Activated CD4-positive, CD25-positive, alpha-beta regulatory T cell (primary cell): Measurements from ENCODE around the gene IPO11.
"Not testable (repeated sequence)": the region's sequence is repeated elsewhere in the genome, so short reads cannot be mapped to it uniquely, and the experiment has no call there.

Experiments
- DNase-seq, 4 experiments: peaks; one replicate each; lab custom pipeline; 2025; lab: John Stamatoyannopoulos, UW

IPO11 gene

DNA sequence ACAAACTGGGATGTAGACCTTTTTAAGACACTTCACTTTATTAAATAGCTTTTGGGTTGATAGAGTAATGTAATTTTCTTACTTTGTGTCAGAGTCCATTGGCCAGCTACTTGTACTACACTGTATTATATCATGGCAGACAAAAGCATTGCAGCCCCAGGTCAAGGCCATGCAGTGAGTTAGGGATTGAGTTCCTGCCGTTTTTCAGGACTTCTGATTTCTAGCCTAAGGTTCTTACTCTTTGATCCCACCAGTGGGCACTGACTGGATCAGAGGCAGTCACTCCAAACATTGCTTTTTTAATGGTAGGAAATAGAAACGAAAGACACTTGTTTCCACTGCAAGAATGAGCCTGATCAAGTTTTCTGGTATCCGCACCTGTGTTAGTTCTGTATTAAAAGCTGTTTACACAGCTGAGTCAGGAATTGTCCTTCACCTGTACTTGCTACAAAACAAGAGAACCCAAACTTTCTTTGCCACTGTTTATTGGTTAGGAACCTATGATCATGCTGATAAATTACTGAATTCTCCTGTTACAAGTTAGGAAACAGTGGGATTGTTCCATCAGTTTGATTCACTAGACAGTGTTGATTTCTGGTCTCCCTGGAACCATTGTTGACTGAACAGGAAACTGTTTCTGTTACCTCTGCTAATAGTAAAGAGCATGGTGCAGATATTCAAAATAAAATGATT lies 188.1 kb downstream of the IPO11 start:
- no peak for DNase-seq

DNA sequence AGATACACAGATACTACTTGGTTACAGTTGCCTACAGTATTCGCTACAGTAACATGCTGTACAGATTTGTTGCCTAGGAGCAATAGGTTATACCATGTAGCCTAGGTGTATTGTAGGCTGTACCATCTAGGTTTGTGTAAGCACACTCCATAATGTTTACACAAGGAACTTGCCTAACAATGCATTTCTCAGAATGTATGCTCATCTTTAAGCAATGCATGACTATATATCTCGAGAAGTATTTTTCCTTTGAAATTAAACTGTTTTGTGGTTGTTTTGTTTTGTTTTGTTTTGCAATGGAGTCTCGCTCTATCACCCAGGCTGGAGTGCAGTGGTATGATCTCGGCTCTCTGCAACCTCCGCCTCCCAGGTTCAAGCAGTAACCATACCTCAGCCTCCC lies 191.4 kb downstream of the IPO11 start:
- no peak for DNase-seq

DNA sequence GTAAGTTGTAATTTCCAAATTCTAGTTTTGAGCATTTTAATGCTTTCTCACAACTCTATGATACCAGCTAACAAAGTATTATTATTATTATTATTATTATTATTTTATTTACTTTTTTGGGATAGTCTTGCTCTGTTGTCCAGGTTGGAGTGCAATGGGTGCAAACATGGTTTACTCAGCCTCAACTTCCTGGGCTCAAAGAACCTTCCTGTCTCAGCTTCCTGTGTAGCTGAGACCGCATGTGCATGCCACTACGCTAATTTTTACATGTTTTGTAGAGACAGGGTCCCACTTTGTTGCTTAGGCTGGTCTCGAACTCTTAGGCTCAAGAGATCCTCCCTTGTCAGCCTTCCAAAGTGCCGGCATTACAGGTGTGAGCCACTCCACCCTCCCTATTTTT lies 193.1 kb downstream of the IPO11 start:
- no peak for DNase-seq

DNA sequence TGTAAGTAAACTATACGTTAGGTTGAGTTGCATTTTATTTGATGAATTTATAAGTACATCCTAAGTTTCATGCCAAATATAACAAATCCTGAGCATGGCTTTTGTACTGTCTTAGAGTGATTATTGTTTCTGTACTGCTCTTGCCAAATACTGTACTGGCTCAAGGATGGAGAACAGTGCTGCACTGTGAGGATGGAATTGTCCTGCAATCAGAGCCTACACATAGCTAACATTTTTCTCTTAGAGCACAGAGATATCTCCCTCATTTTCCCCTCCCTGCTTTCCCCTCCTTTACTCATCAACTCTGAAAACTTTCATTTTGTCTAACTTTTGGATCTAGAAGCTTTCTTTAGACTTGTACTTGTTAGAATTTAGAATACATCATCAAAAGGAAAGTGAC lies 194.3 kb downstream of the IPO11 start:
- no peak for DNase-seq

DNA sequence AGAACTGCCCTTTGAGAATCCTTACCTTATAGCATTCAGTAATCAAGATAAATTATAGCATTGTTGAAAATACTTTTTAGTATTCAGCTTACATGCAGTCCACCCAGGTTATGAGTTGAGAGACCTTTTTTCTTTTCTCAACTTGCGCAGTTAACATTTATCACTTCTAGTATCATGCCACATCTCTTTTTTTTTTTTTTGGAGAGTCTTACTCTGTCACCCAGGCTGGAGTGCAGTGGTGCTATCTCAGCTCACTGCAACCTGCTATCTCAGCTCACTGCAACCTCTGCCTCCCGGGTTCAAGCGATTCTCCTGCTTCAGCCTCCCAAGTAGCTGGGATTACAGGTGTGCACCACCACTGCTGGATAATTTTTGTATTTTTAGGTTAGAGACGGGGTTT lies 195.1 kb downstream of the IPO11 start:
- no peak for DNase-seq

DNA sequence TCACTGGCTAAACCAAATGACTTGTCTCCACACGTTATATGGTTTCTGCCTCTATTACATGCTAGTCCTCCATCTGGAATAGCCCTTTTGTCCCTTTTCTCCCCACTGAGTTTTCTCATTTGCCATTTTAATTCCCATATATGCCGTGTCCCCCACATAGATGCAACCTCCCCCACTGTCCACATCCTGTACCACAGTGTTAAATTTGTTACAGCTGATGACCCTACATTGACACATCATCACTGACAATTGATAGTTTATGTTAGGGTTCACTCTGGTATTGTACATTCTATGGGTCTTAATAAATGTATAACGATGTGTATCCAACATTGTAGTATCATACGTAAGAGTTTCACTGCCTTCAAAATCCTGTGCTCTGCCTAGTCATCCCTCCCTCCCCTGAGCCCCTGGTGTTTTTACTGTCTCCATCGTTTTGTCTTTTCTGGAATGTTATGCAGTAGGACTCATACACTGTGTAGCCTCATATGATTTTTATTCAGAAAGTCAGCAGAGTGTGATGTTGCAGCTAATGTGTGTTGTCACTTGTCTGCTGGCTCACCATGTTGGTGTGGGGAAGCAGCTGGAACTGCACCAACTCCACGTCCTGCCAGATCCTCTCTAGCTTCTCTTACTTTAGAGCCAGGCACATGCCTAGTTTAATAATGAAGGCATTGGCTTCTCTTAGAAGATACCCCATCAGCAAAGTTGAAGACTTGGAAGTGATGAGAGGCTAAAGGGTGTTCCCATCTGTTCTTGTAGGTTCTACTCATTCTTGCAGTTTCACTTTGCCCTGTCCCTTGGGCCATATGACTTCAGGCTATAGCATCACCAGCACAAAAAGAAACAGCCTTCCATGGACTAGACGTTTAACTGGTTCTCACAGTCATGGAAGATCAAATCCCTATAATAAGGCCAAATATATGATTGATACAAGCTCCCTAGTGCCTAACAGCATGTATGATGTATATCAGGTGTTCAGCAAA lies 196.3 kb downstream of the IPO11 start:
- DNase-seq = no peak

DNA sequence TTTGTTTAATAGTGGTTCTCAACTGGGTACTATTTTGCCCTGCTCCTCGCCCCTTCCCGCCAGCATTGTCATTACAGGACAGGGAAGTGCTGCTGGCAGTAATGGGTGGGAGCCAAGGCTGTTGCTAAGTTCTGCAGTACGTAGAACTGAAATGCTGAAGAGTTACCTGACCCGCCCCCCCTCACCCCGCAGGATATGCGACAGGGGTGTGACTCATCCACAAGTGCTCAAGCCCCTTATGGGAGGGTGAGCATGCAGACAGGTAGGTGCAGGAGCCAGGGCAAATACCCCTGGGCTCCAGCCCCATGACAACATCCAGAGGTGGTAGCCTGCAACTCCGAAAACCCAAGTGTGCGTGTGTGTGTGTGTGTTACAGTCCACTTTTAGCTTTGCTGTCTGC lies 201.8 kb downstream of the IPO11 start:
- DNase-seq = no peak

DNA sequence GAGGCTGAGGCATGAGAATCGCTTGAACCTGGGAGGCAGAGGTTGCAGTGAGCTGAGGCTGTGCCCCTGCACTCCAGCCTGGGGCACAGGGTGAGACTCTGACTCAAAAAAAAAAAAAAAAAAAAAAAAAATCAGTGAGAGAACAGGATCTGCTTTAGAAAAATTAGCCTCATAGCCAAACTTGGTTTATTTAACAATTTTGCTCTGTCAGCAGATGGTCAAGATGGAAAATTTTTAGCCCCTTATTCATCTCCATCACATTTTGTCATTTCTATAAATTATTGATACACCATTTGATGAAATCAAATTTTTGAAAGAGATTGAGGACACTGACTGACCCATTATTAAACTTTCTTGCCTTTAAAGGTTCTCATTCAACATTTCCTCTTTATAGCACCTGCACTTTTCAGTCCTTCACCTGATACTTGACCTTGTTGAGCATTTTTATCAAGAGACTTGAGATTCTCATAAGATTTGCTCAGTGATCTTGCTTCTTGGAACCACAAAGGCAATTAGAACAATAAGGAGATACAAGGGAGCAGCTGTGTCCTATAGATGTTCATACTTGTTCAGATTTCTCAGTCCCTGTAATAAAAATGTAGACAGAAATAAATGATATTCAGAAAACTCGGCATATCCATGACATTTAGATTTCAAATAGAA lies 204.2 kb downstream of the IPO11 start:
- DNase-seq = no peak

DNA sequence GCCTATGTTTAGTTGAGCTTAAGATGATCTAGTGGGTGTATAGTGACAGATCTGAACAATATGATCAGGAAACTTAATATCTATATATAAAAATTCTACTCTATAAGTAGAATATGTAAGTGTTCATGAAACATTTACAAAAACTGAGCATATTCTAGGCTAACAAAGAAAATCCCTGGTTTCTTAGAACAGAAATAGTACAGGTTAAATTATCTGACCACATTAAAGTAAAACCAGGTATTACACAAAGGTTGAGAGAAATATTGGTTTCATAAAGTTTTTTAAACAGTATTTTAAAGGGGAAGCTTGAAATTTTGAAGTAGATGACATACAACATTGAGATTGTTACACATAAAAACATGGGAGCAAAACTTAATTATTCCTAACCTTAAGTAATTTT lies 205.4 kb downstream of the IPO11 start:
- no peak for DNase-seq

DNA sequence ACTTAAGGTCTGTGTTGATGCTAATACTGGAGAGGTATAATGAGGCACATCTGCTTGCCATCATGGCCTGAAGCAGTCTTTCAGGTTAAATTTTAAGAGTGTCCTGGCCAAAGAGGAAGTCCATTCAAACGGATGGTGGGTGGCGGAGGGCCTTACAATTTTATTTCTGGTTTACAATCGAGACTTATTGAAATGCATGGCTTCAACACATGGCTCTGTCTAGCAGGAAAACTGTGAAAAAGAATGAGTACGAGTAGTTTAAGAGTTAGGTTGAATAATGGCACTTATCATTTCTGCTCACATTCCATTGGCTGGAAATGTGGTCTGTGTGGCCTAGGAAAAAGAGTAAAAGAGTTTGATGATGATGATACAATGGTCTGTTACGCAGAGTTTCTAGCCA lies 208.2 kb downstream of the IPO11 start:
- no peak for DNase-seq

DNA sequence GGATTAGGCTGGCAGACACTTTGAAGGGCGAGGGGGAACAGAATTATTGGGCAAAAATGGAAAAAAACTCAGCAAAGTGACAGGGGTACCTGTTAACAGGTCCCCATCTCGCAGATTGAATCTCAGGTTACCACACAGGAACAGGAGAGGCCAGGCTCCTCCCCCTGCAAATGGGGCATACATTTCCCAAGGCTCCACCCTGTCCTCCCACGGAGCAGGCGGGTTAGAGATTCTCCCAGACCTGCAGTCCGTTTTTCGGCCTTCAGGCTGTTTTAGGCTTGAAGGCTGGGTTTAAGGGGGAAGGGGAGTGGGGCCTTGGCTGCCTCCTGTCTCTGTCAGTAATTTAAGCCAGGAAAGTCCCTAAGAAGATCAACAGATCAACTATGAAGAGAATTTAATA lies 208.7 kb downstream of the IPO11 start:
- no peak for DNase-seq

DNA sequence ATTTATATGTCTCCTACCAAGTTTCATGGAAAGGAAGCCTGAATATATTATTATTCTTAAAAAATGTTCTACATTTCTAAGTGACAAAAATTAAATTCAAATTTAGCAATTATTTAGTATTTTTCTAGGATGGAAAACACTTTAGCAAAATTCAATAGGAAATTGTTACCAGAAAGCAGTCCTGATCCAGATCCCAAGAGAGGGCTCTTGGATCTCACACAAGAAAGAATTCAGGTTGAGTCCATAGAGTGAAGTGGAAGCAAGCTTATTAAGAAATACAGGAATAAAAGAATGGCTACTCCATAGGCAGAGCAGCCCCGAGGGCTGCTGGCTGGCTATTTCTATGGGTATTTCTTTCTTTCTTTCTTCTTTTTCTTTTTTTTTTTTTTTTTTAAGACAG lies 210.7 kb downstream of the IPO11 start:
- DNase-seq = no peak

DNA sequence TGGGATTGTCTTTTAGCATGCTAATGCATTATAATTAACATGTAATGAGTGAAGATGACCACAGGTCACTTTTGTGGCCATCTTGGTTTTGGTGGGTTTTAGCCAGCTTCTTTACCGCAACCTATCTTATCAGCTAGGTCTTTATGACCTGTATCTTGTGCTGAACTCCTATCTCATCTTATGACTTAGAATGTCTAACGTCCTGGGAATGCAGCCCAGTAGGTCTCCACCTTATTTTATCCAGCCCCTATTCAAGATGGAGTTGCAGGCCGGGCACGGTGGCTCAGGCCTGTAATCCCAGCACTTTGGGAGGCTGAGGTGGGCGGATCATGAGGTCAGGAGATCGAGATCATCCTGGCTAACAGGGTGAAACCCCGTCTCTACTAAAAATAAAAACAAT lies 211.9 kb downstream of the IPO11 start:
- not testable (repeated sequence) for DNase-seq

DNA sequence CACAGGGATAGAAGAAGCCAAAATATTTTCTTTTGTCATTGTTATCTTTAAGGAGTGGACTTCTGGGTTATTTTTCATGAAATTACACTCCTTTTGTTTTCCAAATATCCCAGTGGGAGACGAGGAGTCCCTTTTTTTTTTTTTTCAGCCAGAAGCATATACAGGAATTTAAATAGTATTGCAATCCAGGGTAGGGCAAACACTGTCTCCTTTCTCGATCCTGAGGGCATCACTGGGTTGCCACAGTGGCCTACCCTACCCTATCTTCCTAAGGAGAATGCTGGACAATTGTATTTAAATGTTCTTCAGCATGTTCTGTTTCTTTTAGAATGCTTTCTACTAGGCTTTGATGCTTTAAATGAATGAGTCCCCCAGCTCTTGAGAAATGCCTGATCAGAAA lies 214.0 kb downstream of the IPO11 start:
- no peak for DNase-seq

DNA sequence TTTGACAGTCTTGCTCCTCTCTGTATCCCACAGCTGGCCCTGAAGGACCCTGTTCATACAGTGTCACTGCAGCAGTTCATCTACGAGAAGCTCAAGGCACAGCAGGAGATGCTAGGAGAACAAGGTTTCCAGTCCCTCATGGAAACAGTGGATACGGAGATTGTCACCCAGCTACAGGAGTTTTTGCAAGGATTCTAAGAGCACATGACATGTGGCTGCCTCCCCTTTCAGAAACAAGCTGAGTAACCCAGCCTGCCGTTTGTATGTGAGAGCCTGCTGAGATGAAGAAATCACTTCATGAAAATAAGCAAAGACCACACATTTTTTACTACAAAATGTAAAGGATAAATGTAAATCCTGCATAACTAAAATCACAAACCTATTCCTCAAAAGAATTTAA lies 214.6 kb downstream of the IPO11 start:
- DNase-seq = no peak

DNA sequence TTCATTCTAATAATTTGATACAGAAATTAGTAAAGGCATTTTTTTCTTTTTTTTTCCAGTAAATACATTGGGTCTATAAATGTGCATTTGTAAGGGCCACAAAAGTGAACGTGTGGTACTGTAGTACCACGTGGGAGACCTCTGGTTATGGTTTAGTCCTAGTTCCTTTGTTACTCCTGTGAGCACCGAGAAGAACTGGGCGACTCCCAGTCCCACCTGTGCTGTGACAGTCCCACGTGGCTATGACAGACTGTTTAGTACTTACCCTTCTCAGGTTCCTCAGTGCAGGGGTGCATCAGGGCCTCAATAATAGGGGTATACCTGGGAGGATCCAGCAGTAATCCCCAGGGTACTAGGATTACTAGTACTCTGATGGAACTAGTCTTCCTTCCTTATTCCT lies 215.3 kb downstream of the IPO11 start:
- DNase-seq = no peak

DNA sequence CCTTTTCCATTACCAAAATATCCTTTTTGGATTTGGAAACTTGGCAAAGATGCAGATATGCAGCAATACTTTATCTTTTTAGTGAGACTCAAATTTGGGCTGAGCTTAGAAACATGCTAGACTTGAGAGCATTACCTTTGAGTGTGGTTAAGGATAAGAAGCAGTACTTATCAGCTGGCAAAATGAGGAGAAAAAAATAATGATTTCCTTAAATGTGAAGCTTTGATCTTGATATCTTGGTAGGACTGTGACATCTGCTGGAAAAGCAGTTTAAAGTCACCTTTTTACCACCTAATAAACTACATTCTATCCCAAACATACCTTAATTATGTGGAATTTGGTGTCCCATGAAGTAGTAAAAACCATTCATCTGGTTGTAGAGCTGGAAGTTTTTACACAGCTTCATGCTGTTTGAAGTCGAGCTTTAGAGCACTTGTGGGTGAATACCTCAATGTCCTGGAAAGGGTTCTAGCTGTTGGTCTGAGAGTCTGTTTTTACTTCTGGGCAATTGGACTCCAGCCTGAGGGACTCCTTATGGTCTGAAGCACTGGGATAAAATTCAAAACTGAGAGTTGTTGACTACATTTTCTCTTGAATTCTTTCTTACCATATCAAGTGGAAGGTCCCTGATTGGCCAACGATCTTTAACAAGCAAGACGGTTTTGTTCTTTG lies 219.5 kb downstream of the IPO11 start:
- DNase-seq = no peak

DNA sequence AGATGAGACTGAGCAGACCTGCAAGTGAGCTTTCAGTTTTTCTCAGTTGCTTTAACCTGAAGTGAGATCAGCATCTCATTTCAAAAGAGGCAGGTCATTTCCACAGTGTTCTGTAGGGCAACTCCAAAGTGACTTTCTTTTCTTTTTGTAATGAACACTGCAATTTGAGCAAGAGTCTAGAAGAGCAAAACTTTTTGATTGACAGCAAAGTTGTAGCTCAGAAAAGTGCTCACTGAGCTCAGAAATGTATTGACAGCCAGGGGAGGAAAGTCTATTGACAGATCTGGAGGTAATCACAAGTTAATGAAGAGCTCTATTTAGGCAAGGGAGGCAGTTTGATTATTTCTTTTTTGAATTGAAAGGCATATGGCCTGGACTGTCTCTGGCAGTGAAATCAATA lies 220.7 kb downstream of the IPO11 start:
- DNase-seq = no peak

DNA sequence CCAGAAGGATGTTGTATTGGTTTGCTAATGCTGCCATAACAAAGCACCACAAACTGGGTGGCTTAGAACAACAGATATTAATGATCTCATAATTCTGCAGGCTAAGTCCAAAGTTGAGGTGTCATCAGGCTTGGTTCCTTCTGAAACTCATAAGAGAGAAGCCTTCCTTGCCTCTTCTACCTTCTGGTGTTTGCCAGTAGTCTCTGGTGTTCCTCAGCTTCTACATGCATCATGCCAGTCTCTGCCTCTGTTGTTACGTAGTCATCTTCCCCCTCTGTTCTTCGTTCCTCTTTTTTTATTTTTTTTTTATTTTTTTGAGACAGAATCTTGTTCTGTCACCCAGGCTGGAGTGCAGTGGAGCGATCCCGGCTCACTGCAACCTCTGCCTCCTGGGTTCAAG lies 227.9 kb downstream of the IPO11 start:
- no peak for DNase-seq

DNA sequence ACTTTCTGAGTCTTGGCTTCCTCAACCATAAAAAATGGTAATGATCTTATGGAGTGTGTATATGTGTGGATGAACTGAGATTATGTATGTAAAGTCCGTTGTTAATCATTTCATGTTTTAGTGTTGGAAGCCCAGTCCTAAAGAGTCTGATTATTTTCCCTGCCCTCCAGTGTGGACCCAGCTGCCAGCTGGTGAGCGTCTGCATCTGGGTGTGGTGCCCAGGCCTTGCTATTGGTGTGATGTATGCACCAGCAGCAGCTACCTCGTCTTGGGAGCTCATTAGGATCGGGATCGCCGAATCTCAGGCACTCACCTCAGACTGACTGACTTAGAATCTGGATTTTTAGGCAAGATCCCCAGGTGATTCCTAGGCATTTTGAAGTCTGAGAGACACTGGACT lies 229.9 kb downstream of the IPO11 start:
- no peak for DNase-seq

DNA sequence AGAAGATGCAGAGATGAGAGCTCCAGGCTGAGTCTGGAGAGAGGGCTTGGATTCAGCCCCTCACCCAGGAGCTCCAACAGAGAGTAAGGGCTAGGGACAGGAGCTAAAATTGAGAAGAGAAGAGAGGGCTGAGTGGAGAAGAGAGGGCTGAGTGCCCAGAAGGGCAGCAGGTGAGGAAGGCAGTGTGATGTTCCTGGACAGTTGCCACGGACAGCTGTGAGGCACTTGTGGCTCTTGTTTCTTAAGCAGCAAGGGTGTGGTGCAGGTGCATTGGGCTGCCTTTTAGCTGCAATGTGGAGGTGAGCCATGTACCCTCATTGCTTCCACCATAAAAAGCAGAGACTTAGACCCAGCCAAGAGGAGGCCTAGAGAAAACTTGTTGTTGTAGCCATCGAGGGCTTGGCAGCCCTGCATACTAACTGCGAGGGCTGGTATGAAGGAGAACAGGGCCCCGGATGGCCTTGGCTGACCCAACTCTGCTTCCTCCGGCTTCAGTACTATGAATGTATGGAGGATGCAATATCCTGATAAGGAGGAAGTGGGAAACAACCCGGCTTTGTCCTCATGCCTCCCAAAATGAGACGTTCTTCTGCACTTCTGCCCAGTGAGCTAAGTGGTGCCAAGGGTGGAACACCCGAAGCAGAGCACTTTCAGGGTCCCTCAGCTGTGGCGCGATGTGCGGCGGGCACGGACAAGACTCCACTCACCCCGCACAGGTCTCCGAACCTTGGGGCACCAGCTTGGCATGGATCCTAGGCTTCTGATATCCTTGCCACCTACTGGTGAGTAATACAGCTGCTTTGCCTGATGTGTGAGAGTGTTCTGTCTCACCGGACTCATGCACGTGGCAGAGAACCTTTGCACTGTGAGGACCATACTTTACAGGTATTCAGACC lies 231.2 kb downstream of the IPO11 start:
- DNase-seq = no peak
